ENCODE measurements around the gene TREML4.
"Not testable (repeated sequence)": the region's sequence is repeated elsewhere in the genome, so short reads cannot be mapped to it uniquely, and the experiment has no call there.

TREML4 gene

DNA sequence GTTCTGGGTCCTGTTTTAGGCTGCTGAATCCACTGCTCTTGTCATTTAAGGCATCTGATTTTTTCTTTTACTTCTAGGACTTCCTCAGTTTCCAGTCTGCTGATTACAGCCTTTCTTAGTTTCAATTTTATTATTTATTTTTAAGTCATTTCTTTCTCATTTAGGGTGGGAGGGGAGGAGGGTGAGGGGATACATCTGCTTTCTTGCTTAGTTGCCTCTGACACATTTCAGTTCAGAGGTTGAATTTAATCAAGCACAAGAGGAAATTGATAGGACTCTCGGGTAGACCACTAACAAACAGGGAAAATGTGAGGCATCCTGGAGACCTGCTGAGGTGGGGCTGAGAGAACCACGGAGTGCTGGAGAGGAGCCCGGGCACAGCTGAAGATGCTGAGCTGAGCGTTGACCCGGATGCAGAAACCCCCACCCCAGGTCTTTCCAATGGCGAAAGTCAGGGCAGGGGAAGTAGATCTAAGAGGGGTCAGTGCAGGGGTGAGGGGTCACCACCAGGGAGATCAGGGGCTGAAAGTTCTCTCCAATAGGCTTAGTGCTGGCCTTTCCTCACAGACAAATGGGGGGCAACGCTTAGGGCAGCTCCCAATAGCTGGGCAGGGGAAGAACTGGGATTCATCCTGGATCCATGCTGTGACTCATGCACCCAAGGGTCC lies 19.6 kb upstream of the TREML4 start:
- no peak for DNase-seq

DNA sequence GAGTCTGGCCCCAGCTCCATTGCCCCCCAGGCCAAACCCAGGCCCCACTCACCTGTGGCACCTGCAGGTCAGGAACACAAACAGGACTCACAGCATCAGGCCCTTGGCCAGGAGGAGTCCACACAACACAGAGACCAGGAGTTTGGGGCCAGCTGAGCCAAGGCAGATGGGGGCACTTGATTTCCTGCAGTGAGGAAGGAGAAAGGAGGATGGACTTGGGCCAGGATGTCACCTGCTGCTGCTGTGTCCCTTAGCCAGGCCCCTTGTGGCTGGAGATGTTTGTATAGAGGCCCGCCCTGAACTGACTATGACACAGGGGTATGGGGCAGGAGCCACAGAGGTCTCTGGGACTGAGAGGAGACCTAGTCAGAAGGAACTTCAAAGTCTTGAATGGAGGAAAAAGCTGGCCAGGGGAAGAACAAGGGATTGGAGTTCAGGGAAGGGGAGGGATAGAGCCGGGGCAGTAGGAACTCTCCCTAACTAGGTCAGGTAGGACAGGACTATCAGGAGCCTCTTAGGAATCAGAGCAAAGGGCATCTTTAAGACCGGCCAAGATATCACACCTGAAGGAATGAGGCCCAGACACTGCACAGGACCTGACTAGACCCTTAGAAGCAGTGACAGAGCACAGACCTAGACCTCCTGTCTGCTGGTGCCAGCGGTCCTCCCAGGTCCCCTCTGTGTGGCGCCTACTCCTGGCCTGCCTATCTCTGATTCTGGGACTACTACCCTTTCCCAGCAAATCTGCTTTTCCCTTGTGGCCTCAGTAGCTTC lies 18.4 kb upstream of the TREML4 start:
- no peak for DNase-seq

DNA sequence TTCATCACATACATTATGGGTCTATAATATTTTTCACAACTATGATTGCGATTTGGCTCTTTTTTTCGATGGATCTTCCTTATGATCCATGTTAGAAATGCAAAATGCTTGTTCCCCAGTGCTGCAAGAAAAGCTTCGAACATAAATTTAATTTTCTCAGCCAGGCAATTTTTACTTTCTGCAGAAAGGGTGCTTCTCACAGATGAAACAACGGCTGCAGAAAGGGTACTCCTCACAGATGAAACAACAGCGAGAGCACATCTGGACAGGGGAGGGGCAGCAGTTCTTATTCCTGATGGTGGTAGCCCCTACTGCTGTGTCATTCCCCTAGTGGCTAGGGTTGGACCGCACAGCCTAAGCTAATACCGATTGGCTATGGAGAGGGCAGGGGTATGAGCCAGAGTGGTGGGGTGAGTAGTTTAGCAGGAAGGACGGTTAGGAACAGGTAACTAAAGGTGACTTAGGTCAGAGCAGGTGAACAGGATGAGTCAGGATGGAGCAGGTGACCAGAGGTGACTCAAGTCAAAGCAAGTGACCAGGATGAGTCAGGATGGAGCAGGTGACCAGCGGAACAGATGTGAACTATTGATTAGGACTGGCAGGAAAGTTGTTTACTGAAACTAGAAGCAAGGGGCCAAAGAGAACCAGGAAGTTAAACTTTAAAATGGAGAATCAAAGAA lies 13.4 kb upstream of the TREML4 start:
- no peak for DNase-seq

DNA sequence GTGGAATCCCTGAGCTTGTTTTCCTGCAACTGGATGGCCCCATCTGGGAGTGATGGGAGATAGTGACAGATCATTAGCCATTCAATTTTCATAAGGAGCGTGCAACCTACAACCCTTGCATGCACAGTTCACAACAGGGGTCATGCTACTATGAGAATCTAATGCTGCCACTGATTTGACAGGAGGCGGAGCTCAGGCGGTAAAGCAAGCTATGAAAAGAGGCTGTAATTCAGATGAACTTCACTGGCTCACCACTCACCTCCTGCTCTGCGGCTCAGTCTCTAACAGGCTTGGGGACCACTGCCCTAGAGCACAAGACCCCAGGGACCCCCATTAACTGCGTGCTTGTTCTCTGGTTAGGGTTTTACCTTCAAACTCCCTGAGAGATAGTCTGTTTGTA lies 12.4 kb upstream of the TREML4 start:
- DNase-seq, result no peak

DNA sequence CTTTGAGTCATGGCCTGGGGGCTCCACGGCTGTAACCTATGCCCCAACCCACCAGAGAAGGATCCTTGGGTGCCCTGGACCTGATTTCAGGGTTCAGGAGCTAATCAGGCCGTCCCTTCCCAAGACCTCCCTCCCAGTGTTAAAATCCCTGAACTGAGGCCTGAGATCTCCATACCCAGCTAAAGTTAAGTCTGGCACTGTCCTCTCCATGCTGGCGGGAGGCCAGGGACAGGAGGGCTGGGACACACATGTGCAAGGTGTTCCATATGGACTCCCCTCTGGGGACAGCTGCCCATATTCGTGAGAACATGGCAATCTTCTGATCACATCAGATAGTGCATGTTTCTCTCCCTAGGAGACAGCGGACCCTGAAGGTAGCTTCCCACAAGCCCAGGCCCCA lies 11.5 kb upstream of the TREML4 start:
- no peak for DNase-seq

DNA sequence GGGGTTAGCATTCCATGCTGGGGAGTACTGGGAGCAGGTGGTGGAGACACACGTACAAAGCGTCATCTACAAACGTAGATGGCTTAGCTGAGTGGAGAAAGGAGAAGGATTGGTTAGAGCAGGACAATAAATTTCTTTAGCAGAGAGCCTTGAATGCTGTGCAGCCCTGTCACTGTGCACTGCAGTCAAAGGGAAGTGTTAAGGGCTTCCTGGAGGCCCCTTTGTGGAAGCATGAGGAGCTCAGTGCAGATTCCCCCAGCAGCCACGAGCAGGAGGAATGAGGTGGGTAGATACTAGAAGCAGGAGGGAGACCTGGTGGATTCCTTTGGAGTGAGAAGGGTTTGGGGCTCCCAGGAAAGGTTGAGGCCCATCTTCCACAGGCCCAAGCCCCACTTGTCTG lies 6.1 kb upstream of the TREML4 start:
- no peak for DNase-seq

DNA sequence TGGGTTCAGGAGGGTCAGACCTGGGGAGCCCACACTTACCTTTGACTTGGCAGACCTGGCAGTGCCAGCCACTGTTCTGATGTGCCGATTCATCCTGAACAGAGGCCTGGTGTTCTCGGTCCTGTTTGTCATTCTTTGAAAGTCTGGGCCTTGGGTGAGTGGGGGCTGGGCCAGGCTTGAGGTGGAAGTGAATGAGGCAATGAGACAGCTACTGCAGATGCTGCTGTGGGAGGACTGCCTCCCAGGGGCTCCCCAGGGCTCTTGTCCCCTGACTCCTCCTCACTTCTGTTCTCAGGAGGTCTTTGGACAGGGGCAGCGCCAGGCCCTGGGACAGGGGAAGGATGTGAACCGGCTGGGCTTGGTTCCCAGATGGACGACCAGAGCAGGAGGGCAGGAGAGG lies 5.6 kb upstream of the TREML4 start:
- DNase-seq, result peak; percentile 19

DNA sequence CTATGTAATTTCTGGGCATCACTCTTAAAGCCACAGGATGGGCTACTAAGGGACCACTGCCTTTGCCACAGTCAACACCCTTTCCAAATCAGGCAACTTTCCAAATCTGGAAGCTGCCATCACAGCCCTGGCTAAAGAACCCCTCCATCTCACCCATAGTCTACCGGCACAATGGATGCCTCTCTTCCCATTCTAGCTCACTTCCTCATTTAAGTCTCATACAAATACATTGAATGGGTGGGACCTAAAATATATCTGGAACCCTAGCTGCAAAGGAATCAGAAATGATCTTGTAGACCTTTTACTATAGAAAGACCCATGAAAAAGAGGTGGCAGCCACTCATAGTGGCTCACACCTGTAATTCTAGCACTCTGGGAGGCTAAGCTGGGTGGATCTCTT lies 3.3 kb upstream of the TREML4 start:
- DNase-seq, result no peak

DNA sequence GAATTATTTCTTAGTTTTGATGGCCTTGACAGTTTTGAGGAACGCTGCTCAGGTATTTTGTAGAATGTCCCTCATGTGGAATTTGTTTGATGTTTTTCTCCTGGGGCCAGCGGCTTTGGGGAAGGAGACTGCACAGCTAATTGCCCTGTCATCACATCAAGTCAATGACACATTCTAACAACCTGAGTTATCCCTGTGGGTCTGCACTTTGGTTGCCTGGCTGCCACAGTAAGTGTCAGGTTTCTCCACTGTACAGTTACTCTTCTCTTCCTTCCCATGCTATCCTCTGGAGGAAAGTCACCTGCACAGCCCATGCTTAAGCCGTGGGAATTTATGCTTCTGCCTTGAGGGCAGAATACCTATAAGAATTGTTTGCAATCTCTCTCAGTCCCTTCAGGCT lies 1.4 kb upstream of the TREML4 start:
- DNase-seq, result no peak

DNA sequence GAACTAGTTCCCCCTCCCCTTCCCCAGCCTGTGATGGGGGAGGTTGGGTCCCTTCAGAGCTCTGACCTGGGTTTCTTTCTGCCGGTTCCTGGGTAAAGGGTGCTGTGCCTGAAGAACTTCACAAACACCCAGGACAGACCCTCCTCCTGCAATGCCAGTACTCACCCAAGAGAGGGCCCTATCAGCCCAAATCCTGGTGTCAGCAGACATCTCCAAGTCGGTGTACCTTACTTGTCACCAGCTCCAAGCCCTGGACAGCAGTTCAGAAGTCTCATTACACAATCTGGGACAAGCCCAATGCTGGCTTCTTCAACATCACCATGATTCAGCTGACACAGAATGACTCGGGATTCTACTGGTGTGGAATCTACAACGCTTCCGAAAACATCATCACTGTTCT lies 467 bp downstream of the TREML4 start:
- peak; percentile 71 for DNase-seq

DNA sequence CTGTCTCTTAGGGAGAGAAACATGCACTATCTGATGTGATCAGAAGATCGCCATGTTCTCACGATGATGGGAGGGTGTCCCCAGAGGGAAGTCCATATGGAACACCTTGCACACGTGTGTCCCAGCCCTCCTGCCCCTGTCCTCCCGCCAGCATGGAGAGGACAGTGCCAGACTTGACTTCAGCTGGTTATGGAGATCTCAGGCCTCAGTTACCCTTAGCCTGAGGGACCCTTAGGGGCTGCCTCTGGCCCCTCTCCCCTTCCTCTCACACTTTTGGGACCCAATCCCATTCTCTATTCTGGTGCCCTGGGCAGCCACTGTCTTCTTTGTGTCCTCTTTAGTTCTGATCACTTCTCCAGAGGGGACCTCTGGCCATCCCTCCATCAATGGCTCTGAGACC lies 1.6 kb downstream of the TREML4 start:
- DNase-seq, result no peak

DNA sequence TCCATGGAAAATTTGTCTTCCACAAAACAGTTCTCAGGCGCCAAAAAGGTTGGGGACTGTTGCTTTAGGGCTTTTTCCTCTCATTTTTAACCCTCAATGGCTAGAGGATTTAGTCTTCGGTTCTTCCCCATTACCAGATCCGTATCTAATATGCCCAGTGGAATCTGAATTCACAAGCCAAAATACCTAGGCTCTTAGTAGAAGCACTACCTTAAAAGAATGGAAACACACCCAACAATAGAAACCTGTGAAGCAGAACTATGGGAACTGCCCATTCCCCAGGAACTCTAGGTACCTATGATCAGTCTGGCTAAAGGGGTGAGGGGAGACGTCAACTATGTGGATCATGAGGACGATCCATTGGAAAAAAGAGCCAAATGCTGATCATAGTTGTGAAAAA lies 3.1 kb downstream of the TREML4 start:
- DNase-seq, result no peak

DNA sequence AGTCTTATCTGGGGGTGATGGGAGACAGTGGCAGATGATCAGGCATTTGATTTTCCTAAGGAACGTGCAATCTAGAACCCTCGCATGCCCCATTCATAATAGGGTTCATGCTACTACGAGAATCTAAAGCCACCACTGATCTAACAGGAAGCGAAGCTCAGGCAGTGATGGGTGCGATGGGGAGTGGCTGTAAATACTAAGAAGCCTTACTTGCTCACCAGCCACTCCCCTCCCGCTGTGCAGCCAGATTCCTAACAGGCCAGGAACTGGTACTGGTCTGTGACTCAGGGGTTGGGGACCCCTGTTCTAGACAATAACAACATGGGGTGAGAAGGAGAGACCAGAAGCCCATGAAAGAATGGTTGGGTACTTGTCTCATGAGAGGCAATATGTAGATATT lies 4.5 kb downstream of the TREML4 start:
- DNase-seq, result no peak

DNA sequence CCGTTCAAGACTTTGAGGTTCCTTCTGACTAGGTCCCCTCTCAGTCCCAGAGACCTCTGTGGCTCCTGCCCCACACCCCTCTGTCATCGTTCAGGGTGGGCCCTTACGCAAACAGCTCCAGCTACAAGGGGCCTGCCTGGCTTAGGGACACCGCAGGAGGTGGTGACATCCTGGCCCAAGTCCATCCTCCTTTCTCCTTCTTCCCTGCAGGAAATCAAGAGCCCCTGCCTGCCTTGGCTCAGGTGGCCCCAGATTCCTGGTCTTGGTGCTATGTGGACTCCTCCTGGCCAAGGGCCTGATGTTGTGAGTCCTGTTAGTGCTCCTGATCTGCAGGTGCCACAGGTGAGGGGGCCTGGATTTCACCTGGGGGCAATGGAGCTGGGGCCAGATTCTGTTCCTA lies 8.1 kb downstream of the TREML4 start:
- DNase-seq, result no peak

DNA sequence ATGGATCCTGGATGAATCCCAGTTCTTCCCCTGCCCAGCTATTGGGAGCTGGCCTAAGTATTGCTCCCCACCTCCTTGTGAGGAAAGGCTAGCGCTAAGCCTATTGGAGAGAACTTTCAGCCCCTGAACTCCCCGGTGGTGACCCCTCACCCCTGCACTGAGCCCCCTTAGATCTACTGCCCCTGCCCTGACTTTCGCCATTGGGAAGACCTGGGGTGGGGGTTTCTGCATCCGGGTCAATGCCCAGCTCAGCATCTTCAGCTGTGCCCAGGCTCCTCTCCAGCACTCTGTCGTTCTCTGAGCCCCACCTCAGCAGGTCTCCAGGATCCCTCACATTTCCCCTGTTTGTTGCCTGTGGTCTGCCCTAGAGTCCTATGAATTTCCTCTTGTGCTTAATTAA lies 9.0 kb downstream of the TREML4 start:
- no peak for DNase-seq

DNA sequence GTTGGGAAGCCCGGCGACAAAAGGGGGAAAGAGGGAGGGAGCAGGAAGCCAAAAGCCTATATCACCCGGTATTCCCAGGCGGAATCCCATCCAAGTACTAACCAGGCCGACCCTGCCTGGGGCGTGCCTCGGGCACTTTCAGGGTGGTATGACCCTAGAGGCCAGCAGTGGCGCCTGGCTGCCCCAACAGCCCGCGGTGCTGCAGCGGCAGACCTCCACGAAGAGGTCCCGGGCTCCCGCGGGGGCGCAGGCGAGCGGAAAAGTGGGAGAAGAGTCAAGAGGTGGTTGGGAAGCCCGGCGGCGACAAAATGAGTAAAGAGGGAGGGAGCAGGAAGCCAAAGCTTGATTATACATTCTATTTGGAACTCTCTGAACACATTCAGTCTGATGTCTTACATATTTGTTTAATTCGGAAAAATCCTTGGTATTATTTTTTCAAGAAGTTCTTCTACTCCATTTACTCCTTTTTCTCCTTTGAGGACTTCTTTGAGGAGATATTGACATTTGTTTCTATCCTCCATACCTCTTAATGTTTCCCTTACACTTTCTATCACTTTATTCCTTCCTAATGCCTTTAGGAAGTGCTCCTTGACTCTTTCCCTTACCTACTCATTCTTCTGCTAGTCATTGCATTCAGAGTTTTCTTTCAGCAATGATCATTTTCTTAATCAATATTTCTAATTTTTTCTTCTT lies 11.5 kb downstream of the TREML4 start:
- DNase-seq, result no peak

DNA sequence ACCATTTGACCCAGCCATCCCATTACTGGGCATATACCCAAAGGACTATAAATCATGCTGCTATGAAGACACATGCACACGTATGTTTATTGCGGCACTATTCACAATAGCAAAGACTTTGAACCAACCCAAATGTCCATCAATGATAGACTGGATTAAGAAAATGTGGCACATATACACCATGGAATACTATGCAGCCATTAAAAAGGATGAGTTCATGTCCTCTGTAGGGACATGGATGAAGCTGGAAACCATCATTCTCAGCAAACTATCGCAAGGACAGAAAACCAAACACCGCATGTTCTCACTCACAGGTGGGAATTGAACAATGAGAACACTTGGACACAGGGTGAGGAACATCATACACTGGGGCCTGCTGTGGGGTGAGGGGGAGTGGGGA lies 18.4 kb downstream of the TREML4 start:
- DNase-seq, result not testable (repeated sequence)

DNA sequence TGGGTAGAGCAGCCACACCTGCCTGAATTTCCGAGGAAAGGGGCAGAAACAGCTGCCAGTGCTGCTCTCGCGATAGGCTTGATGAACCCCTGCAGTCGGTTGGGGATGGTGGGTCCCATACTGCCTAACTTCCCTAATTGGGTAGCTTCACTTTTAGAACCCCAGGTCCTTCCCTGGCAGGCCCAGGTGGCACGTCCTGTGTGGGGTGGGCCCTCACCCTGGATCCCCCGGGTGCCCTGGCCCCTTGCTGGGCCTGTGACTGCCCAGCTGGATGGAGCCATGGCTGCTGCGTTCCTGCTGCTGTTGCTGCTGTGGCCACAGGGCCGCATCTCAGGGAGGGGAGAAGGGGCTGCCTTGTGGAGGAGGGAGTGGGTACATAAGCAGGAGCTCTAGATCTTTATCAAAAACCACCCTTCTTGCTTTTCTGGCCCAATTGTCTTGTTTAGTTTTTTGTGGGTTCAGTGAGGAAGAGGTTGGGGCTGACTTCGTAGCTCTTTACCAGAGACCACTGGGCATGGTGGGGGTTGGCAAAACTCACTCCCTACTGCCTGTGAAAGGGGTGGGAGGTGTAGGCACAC lies 19.2 kb downstream of the TREML4 start:
- DNase-seq, result no peak

DNA sequence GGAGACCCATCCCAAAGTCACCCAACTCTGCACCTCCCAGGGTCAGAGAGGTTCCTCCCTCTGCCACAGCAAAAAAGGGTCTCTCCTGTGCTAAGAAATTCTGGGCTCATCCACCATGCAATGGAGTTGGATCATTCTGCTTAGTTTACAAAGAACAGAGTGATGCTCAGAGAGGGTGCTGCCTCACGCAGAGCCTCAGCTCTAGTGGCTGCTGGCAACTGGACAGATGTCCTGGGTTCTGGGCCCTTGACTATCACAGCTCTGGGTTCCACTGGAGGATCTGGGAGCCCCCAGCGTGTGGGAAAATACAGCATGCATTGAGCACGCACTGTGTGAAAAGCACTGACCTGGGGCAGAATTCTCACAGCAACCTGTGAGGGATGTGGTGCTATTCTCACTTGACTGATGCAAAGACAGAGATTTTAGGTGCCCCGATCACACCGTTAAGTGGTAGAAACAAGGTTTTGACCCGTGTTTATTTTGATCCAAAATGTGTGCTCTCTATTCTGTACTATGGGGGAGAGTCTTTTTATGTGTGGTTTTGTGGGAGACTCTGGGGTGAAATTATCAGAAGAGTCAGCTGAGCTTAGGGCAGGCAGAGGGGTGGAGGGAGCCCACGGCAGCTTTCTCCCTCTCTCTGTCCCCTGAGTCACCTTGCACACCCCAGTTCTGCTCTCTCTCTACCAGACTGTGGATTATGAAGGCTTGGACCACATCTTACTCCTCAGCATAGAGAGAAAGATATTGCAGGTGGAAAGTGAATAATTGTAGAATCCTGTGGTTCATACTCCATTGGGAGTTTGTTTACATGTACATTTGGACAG lies 19.9 kb downstream of the TREML4 start:
- no peak for DNase-seq

DNA sequence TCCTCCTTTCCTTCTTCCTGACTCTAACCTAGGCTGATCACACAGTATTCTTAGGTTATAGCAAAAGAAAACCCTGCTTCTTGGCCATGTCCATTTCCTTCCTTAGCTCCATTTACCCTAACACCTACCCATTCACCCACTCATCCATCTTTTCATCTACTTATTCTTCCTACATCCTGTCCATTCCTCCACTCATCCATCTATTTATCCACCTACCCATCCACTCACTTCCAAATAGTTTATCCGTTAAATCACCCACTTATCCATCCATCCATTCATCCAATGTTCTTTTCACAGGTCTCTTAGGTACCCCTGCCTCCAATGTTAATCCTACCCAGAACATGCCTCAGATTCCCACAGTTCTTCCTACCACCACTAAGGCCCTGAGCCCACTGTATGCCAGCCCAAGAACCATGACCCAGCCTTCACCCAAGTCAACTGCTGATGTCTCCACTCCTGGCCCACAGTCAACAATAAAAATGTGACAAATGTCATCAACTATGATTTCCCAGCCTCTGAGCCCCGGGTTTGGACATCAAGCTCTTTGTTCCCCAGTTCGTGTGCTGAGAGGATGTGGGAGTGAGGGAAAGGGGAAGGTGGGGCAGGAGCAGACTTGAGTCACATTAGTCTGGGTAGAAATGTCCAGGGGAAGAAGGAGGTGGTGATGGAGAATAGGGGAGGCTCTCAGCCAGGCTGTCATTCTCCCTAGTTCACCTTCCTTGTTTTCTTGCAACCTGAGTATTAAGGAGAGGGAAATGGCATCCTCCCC lies 24.4 kb downstream of the TREML4 start:
- no peak for DNase-seq

DNA sequence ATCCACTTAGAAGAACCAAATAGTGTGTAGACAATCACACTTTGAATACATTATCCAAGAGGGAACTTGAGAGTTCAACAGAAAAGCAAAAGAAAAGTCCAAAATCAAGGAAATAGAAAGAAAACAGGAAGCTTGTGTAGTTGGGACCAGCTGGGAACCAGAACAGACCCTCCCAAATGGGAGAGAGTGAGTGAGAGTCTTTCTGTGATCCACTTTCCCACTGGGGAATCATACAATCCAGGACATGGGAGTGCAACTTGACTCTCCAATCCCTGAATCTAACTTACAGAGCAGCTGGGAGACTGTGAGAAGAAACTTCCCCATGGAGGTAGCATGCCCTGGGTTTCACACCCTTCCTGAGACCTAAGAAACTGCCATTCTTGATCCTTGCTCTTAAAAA lies 27.0 kb downstream of the TREML4 start:
- DNase-seq, result no peak

All from CD4-positive, alpha-beta T cell treated with Interferon gamma for 1 hour (primary cell).